Glomerular endothelial cell (primary cell): ENCODE results near the gene DOLK. TPM values are rescaled to one million over a fixed set of nuclear protein-coding genes. Genes with fewer than 3 reads are reported as not detected.

Source experiments
- DNase-seq: peaks from one replicate; pipeline ENCODE4 v3.0.0-alpha.2; 2011; ENCODE audit warnings: low read depth, low spot score; ENCODE audit errors: extremely low read depth
- total RNA-seq: library from RNA; depleted of rRNA; stranded (reverse); fragments of >200 nt; gene quantifications from 2 replicates; pipeline ENCODE4 v1.2.3, GENCODE V29; 2015

DOLK gene
- total RNA-seq, 1 donor from 2014 or later = 32.1 TPM

DNA sequence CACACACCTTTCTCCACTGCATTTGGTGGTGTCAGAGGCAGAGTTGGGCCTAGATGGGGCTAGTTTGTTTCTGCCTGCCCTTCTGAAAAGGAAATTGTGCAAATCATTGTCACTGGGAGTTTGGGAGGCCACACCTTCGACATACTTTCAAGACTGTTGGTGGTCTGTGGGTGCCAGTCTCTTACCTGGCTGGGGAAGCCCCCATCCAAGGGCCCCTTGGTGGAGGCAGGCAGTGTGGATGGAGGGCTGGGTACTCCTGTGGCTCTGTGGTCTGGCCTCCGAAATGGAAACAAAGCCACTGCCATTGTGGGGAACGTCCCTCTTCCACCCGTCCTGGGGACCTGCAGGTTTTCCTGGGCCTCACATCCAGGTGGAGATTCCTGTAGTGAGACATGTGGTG, 37.5 kb downstream of the DOLK start:
- no peak for DNase-seq

DNA sequence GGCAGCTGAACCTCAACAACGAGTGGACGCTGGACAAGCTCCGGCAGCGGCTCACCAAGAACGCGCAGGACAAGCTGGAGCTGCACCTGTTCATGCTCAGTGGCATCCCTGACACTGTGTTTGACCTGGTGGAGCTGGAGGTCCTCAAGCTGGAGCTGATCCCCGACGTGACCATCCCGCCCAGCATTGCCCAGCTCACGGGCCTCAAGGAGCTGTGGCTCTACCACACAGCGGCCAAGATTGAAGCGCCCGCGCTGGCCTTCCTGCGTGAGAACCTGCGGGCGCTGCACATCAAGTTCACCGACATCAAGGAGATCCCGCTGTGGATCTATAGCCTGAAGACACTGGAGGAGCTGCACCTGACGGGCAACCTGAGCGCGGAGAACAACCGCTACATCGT, 39.0 kb downstream of the DOLK start:
- DNase-seq = no peak

DNA sequence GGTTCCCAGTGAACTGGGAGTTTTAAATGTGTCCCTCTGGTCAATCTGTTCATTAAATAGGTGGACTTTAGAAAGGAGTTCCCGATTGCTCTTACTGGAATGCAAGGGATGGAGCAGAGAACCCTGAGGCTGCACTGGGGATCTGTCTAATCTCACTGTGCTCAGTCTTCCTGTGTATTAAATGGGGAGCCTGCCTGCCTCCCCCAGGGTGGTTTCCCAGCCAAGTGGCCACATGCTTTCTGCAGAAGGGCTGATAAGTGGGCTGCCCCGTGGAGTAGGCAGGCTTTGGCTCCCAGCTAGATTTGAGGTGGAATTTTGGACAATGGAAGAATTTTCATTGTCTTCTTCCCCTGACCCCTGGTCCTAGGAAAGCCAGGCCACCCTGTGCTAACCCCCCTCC, 40.7 kb downstream of the DOLK start:
- no peak for DNase-seq

DNA sequence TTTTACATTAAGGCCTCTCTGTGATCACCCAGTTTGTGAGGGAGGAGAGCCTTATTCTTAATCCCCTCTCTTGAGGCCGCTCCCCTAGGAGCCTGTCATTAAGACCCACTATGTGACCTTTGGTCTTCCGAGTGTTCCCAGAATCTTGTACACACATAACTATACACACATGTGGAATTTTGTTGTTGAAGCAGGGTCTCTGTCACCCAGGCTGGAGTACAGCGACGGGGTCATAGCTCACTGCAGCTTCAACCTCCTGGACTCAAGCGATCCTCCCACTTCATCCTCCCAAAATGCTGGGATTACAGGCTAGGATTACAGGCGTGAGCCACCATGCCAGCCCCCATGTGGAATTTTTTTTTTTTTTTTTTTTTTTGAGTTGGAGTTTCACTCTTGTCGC, 41.4 kb downstream of the DOLK start:
- no peak for DNase-seq

DNA sequence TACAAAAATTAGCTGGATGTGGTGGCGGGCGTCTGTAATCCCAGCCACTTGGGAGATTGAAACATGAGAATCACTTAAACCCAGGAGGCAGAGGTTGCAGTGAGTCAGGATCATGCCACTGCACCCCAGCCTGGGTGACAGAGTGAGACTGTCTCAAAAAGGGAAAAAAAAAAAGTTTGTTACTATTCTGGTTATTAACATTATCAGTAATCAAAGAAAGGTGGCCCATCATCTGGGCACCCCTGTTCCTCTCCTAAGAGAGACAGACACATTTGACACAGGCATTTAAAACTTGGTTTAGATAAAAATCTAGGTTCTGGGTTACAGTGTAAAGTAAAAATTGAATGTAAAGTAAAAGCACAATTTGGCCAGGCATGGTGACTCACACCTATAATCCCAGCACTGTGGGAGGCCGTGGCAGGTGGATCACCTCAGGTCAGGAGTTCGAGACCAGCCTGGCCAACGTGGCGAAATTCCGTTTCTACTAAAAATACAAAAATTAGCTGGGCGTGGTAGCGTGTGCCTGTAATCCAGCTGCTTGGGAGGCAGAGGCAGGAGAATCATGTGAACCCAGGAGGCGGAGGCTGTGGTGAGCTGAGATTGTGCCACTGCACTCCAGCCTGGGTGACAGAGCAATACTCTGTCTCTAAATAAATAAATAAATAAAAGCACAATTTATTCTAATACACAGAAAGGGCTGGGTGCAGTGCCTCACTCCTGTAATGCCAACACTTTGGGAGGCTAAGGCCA, 43.4 kb downstream of the DOLK start:
- no peak for DNase-seq

DNA sequence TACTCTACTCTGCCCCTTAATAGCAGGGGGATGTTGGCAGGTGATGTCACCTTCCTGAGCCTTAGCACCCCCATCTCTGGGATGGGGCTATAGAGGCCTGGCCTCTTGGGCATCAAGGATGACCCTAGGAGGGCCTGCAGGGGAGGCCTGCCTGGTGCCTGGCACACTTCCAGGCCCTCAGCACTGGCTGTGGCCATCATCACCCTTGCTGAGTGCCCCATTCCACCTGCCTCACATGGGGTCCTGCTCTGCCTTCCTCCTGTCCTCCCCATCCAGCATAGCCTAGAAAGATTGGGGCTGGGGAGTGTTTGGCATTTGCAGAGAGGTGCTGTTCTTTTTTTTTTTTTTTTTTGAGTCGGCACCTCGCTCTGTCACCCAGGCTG, 44.3 kb downstream of the DOLK start:
- DNase-seq = no peak

DNA sequence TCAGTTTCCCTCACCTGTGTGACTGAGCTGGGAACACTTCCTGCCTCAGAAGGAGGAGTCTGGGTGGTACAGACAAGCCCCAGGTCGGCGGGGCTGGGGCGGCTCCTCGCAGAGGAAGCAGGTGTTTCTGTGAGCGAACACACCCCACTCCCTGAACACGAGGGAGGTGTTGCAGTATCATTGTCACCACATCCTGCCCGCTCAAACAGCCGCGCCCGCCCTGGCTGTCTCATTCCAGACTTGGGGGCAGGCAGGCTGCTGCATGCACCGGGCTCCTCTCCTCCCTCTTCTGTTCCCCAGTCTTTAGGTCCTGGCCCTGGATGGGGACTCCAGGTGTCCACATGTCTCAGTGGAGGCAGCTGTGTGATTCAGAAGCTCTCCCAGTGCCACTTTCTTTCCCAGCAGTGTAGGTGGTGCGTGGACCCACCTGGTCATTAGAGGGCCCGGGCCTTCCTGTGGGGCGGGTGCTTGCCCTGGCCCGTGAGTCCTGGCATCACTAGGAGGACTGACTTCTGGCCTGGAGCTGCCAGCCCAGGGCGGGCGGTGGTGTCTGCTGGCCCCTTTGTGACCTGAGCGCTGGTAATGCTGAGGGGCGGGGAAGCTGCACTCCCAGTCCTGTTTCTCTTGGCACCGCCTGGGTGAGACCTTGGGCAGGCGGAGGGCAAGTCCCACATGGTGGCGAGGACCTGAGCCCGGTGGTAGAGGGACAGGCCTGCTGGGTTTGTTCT, 44.9 kb downstream of the DOLK start:
- no peak for DNase-seq

DNA sequence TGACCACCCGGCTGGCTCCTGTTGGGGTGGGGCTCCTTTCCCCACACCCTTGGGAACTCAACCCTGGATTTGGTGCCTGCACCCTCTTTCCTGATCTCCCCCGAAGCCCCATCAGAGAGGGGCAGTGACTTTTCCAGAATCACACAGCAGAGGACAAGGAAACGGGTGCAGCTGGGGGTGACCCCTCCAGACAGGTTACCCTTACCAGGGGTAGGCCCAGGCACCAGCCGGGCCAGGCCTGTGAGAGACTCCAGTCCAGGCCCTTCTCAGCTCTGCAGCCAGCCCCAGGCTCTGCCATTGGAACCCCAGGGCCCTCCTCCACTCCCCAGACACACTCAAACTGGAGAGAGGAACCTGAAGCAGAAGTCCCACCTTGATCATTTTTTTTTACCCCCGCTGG, 45.6 kb downstream of the DOLK start:
- DNase-seq = no peak

DNA sequence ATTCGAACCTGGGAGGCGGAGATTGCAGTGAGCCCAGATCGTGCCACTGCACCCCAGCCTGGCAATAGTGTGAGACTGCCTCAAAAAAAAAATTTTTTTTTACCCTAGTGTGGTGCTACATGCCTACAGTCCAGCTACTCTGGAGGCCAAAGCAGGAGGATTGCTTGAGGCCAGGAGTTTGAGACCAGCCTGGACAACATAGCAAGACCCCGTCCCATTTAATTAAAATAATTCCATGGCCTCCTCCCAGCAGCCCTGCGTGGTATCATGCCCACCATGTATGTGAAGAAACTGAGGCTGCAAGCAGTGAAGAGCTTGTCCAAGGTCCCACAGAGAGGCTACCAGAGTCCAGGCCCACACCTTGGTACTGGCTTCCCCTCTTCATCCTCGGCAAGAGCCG, 46.0 kb downstream of the DOLK start:
- DNase-seq = no peak

DNA sequence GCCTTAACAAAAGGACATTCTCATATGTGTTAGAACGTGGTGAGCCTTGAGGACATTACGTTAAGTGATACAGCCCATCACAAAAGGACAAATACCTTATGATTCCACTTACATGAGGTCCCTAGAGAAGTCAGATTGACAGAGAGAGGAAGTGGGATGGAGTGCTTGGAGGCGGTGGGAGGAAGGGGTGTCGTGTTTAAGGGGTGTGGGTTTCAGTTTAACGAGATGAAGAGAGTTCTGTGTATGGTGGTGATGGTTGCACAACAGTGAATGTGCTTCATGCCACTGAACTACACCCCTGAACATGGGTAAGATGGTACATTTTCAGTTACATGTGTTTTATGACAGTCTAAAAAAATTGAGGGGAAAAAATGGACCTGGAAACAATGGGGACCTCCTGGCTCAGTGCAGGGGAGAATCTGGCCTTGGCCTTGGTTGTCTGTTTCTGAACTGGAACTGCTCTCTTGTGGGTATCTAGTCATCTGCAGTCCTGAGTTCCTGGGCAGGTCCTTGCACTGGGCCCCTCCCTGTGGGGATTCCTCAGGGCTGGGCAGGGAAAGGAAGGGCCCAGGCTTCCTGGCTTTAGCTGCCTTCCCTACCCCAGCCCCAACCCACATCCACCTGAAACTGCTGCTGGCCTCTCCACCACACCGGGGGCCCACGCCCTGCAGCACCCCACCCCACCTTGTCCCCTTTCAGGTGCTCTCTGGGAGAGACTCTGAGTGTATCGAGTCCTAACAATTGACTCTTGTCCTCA, 47.7 kb downstream of the DOLK start:
- DNase-seq = no peak

DNA sequence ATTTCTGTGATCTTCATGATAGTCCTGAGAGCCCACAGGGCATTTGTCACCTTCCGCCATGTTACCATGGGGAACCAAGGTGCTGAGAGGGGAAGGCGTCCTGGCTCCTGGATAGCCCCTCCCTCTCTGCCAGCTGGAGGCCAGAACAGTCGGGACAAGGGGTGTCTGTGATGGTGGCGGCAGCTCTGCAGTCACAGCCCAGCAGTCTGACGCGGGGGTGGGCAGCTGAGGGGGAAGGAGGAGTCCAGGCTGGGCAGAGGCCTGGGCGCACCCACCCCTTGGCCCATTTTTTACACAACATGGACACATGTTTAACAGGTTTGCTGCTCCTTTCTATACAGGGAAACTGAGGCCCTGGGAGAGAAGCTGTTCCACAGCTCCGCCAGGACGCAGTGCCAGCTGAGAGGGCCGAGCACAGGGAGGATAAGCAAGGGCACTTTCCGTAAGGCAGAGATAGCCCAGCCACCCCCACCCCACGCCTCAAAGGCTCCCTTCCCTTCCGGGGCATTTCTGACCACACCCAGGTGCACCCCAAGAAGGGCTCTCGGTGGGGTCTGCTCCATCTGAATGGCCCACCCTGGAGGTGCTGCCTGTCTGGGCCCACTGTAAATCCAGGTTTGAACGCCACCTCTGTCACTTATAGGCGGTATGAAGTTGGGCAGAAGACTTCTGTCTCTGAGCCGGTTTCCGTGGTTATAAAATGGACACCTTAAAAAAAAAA, 48.4 kb downstream of the DOLK start:
- no peak for DNase-seq

DNA sequence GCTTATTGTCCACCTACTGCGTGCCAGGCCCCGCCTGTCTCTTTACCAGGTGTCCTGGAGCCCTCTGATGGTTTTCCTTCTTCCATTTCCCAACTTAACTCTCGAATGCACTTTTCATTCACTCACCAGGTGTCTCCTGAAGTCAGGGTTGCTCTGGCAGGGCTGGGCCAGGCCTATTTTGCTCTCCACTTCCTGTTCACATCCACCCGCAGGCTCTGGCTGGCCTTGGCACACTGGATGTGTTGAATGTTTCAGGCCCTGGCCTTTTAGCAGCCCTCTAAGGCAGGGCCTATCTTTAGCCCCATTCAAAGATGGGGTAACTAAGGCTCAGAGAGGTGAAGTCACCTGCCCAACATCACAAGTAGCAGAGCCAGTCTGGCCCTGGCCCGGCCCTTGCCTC, 49.0 kb downstream of the DOLK start:
- no peak for DNase-seq

DNA sequence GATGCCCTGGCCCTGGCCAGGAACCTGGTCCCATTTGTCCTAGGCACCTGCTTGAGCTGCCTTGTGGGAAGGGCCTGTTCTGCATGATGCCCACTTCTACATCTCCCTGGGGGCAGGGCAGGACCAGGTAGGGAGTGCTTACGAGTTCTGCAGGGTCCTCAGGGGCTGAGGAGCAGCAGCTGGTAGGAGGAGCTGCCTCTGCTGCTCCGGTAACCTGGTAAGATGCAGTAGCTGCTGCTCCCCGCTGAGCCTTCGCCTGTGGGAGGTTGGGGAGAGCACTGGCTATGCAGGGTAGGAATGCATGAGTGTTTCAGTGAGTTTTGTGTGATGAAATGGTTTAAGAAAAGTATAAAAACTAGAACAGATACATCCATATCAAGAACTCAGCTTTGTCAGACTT, 51.8 kb downstream of the DOLK start:
- DNase-seq = no peak

Other genes starting within 250 kb of the DOLK start
- 14.8 and 16.9 TPM in 2 replicates for gene PKN3, start 245.1 kb downstream of the DOLK start, total RNA-seq
- gene ZDHHC12, start 223.5 kb downstream of the DOLK start, total RNA-seq = 52.1 and 75.4 TPM in 2 replicates
- gene ZER1, start 175.7 kb downstream of the DOLK start, total RNA-seq = 36.4 and 37.6 TPM in 2 replicates
- gene TBC1D13, start 160.3 kb downstream of the DOLK start, total RNA-seq = 22.4 and 31.6 TPM in 2 replicates
- gene ENDOG, start 129.1 kb downstream of the DOLK start, total RNA-seq = 26.3 and 38.0 TPM in 2 replicates
- gene SPOUT1, start 117.8 kb downstream of the DOLK start, total RNA-seq = 23.8 and 28.4 TPM in 2 replicates
- gene KYAT1, start 65.7 kb downstream of the DOLK start, total RNA-seq = 6.1 and 10.5 TPM in 2 replicates
- 114 and 116 TPM in 2 replicates for gene LRRC8A, start 65.5 kb downstream of the DOLK start, total RNA-seq
- 0.23 and 2.9 TPM in 2 replicates for gene PHYHD1, start 26.6 kb downstream of the DOLK start, total RNA-seq
- 47.5 and 51.3 TPM in 2 replicates for gene NUP188, start 96 bp upstream of the DOLK start, total RNA-seq
- gene SH3GLB2, start 80.7 kb upstream of the DOLK start, total RNA-seq = 63.7 and 63.8 TPM in 2 replicates
- gene MIGA2, start 89.0 kb upstream of the DOLK start, total RNA-seq = 17.5 and 23.3 TPM in 2 replicates
- gene DOLPP1, start 133.5 kb upstream of the DOLK start, total RNA-seq = 13.8 and 15.6 TPM in 2 replicates
- gene CRAT, start 163.2 kb upstream of the DOLK start, total RNA-seq = 46.1 and 60.4 TPM in 2 replicates
- 82.9 and 96.7 TPM in 2 replicates for gene PTPA, start 163.8 kb upstream of the DOLK start, total RNA-seq
- 21.4 and 23.3 TPM in 2 replicates for gene IER5L, start 230.7 kb upstream of the DOLK start, total RNA-seq